ENCODE measurements around the gene RELB.
"Not testable (repeated sequence)": the region's sequence is repeated elsewhere in the genome, so short reads cannot be mapped to it uniquely, and the experiment has no call there.

Gene RELB

GRCh38 chr19:45001087-45001739 lies at the start of gene RELB:
Gene RELB (plus strand): TSS chr19:45001464. CDS start chr19:45001580, 116 bp downstream.
- peak; percentile 93 to 98 for DNase-seq (ENCODE audit: low read depth in 2 of 2)

DNA sequence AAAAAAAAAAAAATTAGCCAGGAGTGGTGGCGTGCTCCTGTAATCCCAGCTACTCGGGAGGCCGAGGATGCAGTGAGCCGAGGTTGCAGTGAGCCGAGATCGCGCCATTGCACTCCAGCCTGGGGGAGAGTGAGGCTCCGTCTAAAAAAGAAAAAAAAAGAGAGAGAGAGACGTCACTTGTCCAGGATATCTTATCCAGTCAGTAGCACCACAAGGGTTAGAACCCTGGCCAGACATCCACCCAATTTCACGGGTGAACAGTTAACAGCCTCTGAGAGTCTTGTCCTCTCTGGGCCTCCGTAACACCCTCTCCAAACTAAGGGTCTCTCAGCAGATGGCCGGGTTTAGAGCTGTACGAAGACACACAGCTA lies 47.0 kb upstream of the RELB start:
- DNase-seq (ENCODE audit: low read depth in 2 of 2), result no peak

DNA sequence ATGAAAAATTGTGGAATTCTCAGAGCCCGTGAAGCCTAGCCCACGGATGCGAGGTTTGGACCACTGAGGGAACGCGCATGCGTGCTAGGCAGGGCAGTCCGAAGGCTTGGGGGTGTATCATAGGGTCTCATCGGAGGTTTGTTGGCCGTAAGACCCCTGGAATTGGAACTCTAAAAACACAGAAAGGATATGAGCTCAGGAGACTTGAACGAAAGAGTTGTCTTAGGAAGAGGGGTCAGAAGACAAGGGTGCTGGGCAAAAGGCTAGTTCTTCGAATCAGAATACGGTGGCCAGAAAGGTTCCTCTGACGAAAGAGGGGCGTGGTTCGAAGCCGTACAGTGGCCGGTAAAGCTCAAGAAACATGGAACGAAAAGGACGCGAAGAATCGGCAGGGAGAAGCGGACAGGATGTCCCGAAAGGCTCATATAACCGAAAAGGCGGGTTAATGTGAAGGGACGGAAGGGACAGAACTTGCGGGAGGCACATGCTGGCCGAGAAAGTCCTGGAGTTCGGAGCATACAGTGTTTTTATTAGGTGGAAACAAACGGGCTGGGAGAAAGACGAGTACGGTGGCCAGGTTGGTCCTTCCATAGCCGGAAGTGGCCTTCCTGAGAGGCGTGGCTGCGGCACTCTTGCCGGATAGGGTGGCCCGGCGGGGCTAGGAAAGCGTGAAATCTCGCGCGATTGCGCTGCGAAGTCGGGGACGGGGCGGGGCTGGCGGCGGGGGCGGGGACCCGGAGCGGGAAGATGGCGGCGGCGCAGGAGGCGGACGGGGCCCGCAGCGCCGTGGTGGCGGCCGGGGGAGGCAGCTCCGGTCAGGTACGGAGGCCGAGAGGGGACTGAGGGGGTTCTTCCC lies 46.4 kb upstream of the RELB start, which contains the start of gene CLPTM1:
Gene CLPTM1, plus strand, starts transcription at position 732 of the 856 bp plus-strand sequence. Its CDS starts 16 bp downstream, at position 748.
- DNase-seq (ENCODE audit: low read depth in 2 of 2), result peak; percentile 96 to 98

DNA sequence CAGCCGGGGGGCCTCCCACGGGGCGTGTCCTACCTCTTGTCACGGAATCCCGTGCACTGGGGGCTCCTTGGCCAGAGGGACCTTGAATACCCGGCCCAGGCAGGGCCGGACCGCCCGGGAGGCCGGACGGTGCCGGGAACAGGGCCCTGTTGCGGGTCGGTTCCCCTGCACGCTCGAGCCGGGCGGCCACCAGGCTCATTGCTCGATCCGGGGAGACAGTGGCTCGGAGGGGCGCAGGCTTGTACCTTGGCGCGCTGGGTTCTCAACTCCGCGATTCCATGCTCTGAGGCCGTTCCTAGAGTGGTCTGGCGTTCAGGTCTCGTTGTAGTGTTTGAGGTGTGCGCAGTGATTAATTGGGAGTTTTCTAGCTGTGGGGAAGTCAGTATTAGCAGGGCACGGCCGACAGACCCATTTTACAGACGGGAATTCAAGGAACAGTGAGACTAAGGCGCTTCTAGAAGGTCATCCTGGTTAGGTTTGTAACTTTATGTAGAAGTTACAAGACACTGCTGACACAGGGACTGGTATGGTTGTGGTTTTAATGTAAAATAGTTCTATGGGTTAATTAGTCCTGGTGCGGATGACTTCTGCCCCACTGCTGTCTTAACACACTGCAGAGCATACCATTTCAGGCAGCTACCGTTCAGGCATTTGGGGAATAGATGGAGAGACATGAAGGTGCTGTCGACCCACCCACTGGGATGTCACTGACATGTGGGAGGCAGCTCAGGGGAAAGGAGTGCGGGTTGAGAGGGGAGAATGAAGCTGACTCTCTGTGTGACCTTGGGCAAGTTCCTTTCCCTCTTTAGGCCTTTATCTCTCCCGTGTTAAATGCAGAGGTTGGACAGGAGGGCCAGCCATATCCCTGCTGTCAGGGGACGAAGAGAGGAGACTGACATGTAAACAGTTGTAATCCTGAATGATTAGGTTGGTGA lies 45.5 kb upstream of the RELB start:
- DNase-seq (ENCODE audit: low read depth in 2 of 2), result peak in 1 of 2 donors; percentile 6

GRCh38 chr19:44957526-44957925 lies 43.7 kb upstream of the RELB start:
- no peak for DNase-seq (ENCODE audit: low read depth in 2 of 2)

DNA sequence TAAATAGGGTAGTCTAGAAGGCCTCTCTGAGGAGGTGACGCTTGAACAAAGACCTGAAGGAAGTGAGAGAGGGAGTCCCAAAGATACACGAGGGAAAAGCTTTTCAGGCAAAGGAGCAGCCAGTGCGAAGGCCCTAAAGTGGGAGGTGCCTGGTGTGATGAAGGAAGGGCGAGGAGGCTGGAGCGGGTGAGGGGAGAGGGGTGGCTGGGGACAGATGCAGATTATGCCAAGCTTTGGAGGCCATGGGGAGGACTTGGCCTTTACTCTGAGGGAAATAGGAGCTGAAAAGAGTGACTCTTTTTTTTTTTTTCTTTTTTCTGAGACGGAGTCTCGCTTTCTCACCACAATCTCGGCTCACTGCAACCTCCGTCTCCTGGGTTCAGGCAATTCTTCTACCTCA lies 43.2 kb upstream of the RELB start:
- no peak for DNase-seq (ENCODE audit: low read depth in 2 of 2)

GRCh38 chr19:44959691-44960090 lies 41.6 kb upstream of the RELB start:
- DNase-seq (ENCODE audit: low read depth in 2 of 2), result no peak

GRCh38 chr19:44960906-44961728 lies 40.1 kb upstream of the RELB start:
- no peak for DNase-seq (ENCODE audit: low read depth in 2 of 2)

DNA sequence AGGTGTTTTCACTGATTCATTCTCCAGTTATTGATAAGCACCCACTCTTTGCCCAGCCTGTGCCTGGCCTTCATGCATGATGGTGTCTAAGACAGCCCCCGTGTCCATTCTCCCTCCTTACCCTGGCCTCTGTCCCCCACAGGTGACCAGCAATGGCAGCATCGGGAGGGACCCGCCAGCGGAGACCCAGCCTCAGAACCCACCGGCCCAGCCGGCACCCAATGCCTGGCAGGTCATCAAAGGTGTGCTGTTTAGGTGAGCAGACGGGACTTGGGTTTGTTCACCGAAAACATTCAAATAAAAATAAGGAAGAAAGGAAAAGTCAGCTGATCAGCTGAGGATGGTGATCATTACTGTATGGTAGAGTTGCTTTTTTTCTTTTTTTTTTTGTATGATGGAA lies 39.4 kb upstream of the RELB start:
- no peak for DNase-seq (ENCODE audit: low read depth in 2 of 2)

DNA sequence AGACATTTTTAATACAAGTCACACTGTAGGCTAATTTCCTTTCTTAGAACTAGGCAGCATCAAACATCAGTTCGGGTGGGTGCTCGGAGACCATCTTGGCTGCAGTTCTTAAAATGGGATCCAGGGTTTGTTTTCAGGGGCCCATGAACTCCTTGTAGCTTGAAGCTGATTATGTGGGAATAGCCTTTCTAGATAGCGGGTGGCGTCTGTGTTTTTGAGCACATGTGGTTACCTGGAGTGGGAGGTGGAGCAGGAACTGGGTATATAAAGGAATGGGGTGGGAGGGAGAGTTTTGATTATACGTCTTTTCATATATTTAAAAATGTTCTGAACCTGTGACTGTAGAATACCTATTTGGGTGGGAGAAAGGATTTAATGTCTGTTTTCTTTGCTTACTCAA lies 33.1 kb upstream of the RELB start:
- DNase-seq (ENCODE audit: low read depth in 2 of 2), result no peak

GRCh38 chr19:44968670-44969069 lies 32.6 kb upstream of the RELB start:
- DNase-seq (ENCODE audit: low read depth in 2 of 2), result no peak

DNA sequence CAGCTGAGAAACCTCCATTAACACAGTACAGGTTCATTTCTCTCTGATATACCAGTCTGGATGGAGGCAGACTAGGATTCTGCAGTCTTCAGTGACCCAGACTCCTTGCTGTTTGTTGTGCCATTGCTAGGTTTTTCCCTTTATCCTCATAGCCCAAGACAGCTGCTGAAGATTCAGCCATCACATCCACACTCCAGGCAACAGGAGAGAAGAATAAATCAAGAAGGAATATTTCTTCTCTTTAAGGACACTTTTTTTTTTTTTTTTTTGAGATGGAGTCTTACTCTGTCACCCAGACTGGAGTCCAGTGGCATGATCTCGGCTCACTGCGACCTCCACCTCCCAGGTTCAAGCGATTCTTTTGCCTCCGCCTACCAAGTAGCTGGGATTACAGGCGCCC lies 31.8 kb upstream of the RELB start:
- DNase-seq (ENCODE audit: low read depth in 2 of 2), result no peak

GRCh38 chr19:44971451-44971850 lies 29.8 kb upstream of the RELB start:
- DNase-seq (ENCODE audit: low read depth in 2 of 2), result not testable (repeated sequence)

GRCh38 chr19:44972802-44973201 lies 28.5 kb upstream of the RELB start:
- no peak for DNase-seq (ENCODE audit: low read depth in 2 of 2)

DNA sequence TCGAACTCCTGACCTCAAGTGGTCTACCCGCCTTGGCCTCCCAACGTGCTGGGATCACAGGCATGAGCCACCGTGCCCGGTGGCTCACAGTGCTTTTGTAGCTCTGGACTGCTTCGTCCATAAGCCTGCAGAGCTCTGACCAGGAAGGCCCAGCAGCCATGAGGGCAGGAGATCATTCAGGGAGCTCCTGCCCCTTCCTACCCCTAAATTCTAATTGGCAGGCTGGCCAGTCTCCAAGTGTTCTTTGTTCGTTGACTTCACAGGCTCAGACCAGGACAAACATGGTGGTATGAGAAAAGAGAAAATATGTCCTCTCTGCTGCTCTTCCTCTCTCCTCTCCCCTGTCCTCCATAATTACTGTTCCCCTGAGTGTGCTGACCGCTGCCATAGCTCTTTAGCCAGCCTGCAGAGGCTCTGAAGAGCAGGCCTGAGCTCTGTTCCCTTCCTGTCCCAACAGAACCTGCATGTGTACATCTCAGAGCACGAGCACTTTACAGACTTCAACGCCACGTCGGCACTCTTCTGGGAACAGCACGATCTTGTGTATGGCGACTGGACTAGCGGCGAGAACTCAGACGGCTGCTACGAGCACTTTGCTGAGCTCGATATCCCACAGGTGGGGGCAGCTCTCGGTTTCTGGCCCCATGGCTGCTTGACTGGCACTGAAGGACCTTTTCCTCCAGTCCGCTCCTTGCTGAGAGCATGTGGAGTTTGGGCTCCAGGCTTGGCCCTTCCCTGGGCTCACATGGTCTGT lies 27.1 kb upstream of the RELB start:
- DNase-seq (ENCODE audit: low read depth in 2 of 2), result no peak

GRCh38 chr19:44974857-44975256 lies 26.4 kb upstream of the RELB start:
- DNase-seq (ENCODE audit: low read depth in 2 of 2), result no peak

DNA sequence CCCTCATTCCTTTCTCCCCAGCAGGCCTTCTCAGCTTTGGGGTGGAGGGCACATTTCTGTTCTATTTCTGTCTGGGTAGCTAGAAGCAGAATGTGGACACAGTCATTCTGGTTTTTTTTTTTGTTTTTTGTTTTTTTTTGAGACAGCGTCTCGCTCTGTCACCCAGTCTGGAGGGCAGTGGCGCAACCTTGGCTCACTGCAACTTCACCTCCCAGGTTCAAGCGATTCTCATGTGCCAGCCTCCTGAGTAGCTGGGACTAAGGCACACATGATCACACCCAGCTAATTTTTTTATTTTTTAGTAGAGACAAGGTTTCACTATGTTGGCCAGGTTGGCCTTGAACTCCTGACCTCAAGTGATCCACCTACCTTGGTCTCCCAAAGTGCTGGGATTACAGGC lies 25.8 kb upstream of the RELB start:
- no peak for DNase-seq (ENCODE audit: low read depth in 2 of 2)

GRCh38 chr19:44984005-44984404 lies 17.3 kb upstream of the RELB start:
- no peak for DNase-seq (ENCODE audit: low read depth in 2 of 2)

- no peak for DNase-seq (ENCODE audit: low read depth in 2 of 2)
Measured at GRCh38 chr19:44985445-44985844, 15.8 kb upstream of the RELB start.

DNA sequence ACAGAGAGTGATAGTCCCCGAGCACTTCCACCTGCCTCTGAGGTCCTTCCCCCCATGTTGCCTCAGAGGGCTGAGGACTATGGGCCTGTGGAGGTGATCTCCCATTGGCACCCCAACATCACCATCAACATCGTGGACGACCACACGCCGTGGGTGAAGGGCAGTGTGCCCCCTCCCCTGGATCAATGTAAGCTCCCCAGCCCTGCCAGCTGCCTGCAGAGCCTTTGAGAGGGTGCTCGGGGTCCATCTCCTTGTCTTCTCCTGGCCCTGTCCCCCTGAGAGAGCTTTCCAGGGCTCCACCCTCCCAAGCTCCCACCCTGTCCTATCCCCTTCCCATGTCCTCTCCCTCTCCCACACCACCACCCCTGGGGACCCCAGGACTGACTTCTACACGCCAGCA lies 14.9 kb upstream of the RELB start:
- no peak for DNase-seq (ENCODE audit: low read depth in 2 of 2)

Measured in stimulated activated CD4-positive, alpha-beta T cell treated with anti-CD3 and anti-CD28 coated beads, Interleukin-4, amount 100 ng/mL, for 48 hours (primary cell).